HFF-Myc (cell line): ENCODE measurements around the gene SLC2A13.

Source experiments
- DNase-seq: peaks from one replicate; pipeline ENCODE4 v3.0.0-alpha.2; 2011; ENCODE audit warnings: low read depth; ENCODE audit errors: extremely low read depth
- H3K4me3 ChIP-seq: replicated peaks from 2 replicates; pipeline ENCODE4 v1.5.1; 2011; ENCODE audit warnings: low read depth, mild to moderate bottlenecking, control low read depth, low read length
- TF ChIP-seq, protein P1 (sequence below): IDR thresholded peaks from 2 replicates; pipeline ENCODE4 v1.5.1; 2012; ENCODE audit warnings: mild to moderate bottlenecking, low read depth, low read length, control low read depth; ENCODE audit errors: missing control alignments

Gene SLC2A13

GRCh38 chr12:39884616-39885125, 221.2 kb downstream of the SLC2A13 start:
- no peak for DNase-seq
- H3K4me3 ChIP-seq: no peak overlapping the region
- TF ChIP-seq, protein P1, sequence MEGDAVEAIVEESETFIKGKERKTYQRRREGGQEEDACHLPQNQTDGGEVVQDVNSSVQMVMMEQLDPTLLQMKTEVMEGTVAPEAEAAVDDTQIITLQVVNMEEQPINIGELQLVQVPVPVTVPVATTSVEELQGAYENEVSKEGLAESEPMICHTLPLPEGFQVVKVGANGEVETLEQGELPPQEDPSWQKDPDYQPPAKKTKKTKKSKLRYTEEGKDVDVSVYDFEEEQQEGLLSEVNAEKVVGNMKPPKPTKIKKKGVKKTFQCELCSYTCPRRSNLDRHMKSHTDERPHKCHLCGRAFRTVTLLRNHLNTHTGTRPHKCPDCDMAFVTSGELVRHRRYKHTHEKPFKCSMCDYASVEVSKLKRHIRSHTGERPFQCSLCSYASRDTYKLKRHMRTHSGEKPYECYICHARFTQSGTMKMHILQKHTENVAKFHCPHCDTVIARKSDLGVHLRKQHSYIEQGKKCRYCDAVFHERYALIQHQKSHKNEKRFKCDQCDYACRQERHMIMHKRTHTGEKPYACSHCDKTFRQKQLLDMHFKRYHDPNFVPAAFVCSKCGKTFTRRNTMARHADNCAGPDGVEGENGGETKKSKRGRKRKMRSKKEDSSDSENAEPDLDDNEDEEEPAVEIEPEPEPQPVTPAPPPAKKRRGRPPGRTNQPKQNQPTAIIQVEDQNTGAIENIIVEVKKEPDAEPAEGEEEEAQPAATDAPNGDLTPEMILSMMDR: no peak

DNA sequence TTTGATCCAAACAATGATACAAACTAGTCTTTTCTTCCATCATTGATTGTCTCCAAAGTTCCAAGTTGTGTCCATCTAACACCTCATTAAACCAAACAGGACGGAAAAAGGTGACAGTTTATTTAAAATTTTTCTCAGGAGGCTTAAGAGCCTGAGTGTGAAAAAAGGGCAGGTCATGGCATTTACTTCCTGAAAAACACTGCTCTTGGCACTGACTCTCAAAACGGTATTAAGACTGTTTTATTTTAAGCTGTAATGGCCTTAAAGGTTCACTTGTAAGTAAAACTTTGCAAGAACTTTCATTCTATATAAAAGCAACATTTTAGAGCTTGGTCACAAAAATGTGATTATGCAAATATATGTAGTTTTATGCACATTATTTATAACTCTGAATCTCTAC, 222.5 kb downstream of the SLC2A13 start:
- no peak overlapping the region for H3K4me3 ChIP-seq
- no peak for DNase-seq
- TF ChIP-seq, protein P1: no peak

- TF ChIP-seq, protein P1: no peak
- DNase-seq: no peak
Measured at GRCh38 chr12:39878753-39879152, 227.1 kb downstream of the SLC2A13 start.

DNA sequence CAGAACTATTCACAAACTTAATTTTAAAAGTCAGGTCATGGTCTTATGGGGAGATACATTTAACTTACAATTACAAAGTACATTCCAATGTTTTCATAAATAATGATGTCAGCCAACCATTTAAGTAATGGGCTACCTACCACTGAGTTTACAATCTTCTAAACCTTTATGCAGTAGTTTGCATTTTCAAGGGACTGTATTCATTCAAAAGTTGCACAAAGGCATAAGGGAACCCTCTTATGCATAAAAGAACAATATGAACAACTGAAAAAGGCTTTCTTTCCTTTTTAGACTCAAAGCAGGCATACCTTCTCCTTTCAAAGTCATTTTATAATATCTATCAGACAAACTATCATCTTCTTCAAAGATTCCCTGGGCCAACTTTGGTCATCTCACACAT, 230.2 kb downstream of the SLC2A13 start:
- no peak for DNase-seq
- H3K4me3 ChIP-seq: no peak overlapping the region
- TF ChIP-seq, protein P1: no peak

More at GRCh38 chr12:39878753-39879152, 227.1 kb downstream of the SLC2A13 start:
- H3K4me3 ChIP-seq: no peak overlapping the region

GRCh38 chr12:39874785-39875184, 231.1 kb downstream of the SLC2A13 start:
- no peak overlapping the region for H3K4me3 ChIP-seq
- TF ChIP-seq, protein P1: no peak
- no peak for DNase-seq

- H3K4me3 ChIP-seq: no peak overlapping the region
- DNase-seq: no peak
- TF ChIP-seq, protein P1: no peak
Measured at GRCh38 chr12:39873065-39873464, 232.8 kb downstream of the SLC2A13 start.

DNA sequence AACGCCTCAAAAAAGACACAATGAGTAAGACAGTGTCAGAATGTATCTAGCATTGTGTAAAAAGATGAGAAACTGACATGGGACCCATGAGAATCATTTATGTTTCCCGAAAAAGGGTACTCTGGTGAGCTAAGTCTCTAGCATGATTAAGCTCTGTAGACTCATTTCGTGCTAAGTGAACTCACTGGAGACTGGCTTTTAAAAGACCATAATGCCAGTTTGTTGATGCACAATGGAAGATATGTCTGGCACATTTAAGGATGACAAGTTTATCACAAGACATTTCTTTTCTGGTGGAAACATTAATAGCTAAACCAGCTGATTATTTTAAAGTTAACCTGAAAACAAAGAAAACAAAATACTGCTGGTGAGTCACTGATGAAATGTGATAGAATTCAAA, 233.5 kb downstream of the SLC2A13 start:
- DNase-seq: no peak
- no peak overlapping the region for H3K4me3 ChIP-seq
- TF ChIP-seq, protein P1: no peak
